IMR-90 (cell line): ENCODE measurements around the gene RAB38. TPM values are rescaled to one million over a fixed set of nuclear protein-coding genes. Genes with fewer than 3 reads are reported as not detected.
A peak's percentile ranks its signal among the peaks of the same experiment; 100 is the strongest.

Experiments
- ATAC-seq: fragments of 200-7000 bp; cut with Tn5 transposase; 2 replicates; pipeline ENCODE4 v1.9.1; 2020; ENCODE audit warnings: low read depth, mild to moderate bottlenecking, moderate library complexity
- BruUV-seq: library from RNA; stranded (reverse); fragments of 400-500 nt; replicated peaks from 2 replicates; lab custom pipeline; 2021; lab: Mats Ljungman, UMichigan
- CTCF ChIA-PET: fragments of 300-600 bp; formaldehyde crosslinking; extraction: SDS; loops from one replicate; lab custom pipeline; 2021; ENCODE audit warnings: antibody characterized with exemption; lab: Yijun Ruan, JAX
- POLR2A ChIA-PET: fragments of 300-600 bp; sonication (Branson Sonifier 250); formaldehyde crosslinking; loops from one replicate; lab custom pipeline; 2022; ENCODE audit warnings: antibody characterized with exemption; ENCODE audit not compliant: unreplicated experiment; lab: Charles Lee
- DNase-seq: peaks from one replicate; pipeline ENCODE4 v3.0.0; 2013
- H2AFZ ChIP-seq: replicated peaks from 2 replicates; pipeline ENCODE3; 2013; ENCODE audit warnings: low read length, mild to moderate bottlenecking; ENCODE audit not compliant: poor library complexity
- H2AK5ac ChIP-seq: 2 replicates; pipeline ENCODE4 v1.6.1; 2013; ENCODE audit warnings: low read depth, low read length, inconsistent platforms
- H2AK9ac ChIP-seq: replicated peaks from 2 replicates; pipeline ENCODE3; 2013; ENCODE audit warnings: mild to moderate bottlenecking, low read depth, low read length, moderate library complexity; ENCODE audit not compliant: poor library complexity
- H2BK120ac ChIP-seq: 2 replicates; pipeline ENCODE4 v1.6.1; 2013; ENCODE audit warnings: low read depth, low read length, inconsistent platforms
- H2BK15ac ChIP-seq: 3 replicates; pipeline ENCODE4 v1.6.1; 2013; ENCODE audit warnings: low read depth, low read length, inconsistent platforms
- H2BK20ac ChIP-seq: 2 replicates; pipeline ENCODE4 v1.6.1; 2013; ENCODE audit warnings: low read depth, mild to moderate bottlenecking, inconsistent platforms, low read length, moderate library complexity
- H2BK5ac ChIP-seq: 2 replicates; pipeline ENCODE4 v1.6.1; 2013; ENCODE audit warnings: mild to moderate bottlenecking, low read depth, low read length, inconsistent platforms; ENCODE audit not compliant: poor library complexity, severe bottlenecking
- H3K14ac ChIP-seq: replicated peaks from 2 replicates; pipeline ENCODE4 v1.6.1; 2013; ENCODE audit warnings: low read depth, low read length, inconsistent platforms
- H3K18ac ChIP-seq: 2 replicates; pipeline ENCODE4 v1.6.1; 2013; ENCODE audit warnings: low read depth, low read length, control low read depth
- H3K23ac ChIP-seq: 2 replicates; pipeline ENCODE4 v1.6.1; 2013; ENCODE audit warnings: low read depth, low read length, inconsistent platforms
- H3K27ac ChIP-seq: 2 replicates; pipeline ENCODE4 v1.5.1; 2013; ENCODE audit warnings: mild to moderate bottlenecking, control low read depth, low read length; ENCODE audit not compliant: insufficient read depth
- H3K27me3 ChIP-seq: 2 replicates; pipeline ENCODE4 v1.6.1; 2013; ENCODE audit warnings: low read length; ENCODE audit not compliant: control insufficient read depth, insufficient read depth
- H3K36me3 ChIP-seq: 2 replicates; pipeline ENCODE4 v1.6.1; 2013; ENCODE audit warnings: low read length, mixed read lengths; ENCODE audit not compliant: control insufficient read depth, insufficient read depth
- H3K4ac ChIP-seq: 2 replicates; pipeline ENCODE4 v1.6.1; 2013; ENCODE audit warnings: low read depth, low read length, inconsistent platforms
- H3K4me1 ChIP-seq: 2 replicates; pipeline ENCODE4 v1.6.1; 2013; ENCODE audit warnings: low read length, mixed read lengths; ENCODE audit not compliant: control insufficient read depth, insufficient read depth
- H3K4me2 ChIP-seq: 2 replicates; pipeline ENCODE4 v1.6.1; 2013; ENCODE audit warnings: low read depth, mild to moderate bottlenecking, control low read depth, low read length, moderate library complexity
- H3K4me3 ChIP-seq: 2 replicates; pipeline ENCODE4 v1.5.1; 2013; ENCODE audit warnings: low read depth, mild to moderate bottlenecking, control low read depth, low read length, moderate library complexity; ENCODE audit not compliant: insufficient read depth
- H3K56ac ChIP-seq: 2 replicates; pipeline ENCODE4 v1.6.1; 2013; ENCODE audit warnings: low read length, inconsistent platforms; ENCODE audit not compliant: insufficient read depth; ENCODE audit errors: extremely low read depth
- H3K79me1 ChIP-seq, 2 experiments: 2 replicates each; pipeline ENCODE4 v1.6.1; 2013; ENCODE audit warnings: low read length in 2 of 2, inconsistent platforms in 1 of 2, low read depth in 1 of 2
- H3K9ac ChIP-seq: 2 replicates; pipeline ENCODE4 v1.6.1; 2013; ENCODE audit warnings: low read depth, low read length, control low read depth
- H3K9me1 ChIP-seq: 2 replicates; pipeline ENCODE4 v1.6.1; 2013; ENCODE audit warnings: low read length, inconsistent platforms; ENCODE audit not compliant: insufficient read depth
- H3K9me3 ChIP-seq: 2 replicates; pipeline ENCODE4 v1.6.1; 2013; ENCODE audit warnings: low read length; ENCODE audit not compliant: control insufficient read depth, insufficient read depth
- H4K20me1 ChIP-seq: 2 replicates; pipeline ENCODE4 v1.6.1; 2013; ENCODE audit warnings: low read length, inconsistent platforms; ENCODE audit not compliant: insufficient read depth
- H4K5ac ChIP-seq: 2 replicates; pipeline ENCODE4 v1.6.1; 2013; ENCODE audit warnings: mild to moderate bottlenecking, low read depth, low read length, control low read depth
- H4K8ac ChIP-seq, 2 experiments: 2 replicates each; pipeline ENCODE4 v1.6.1; 2013; ENCODE audit warnings: low read depth in 2 of 2, low read length in 2 of 2, control low read depth in 1 of 2, inconsistent platforms in 1 of 2
- H4K91ac ChIP-seq: 2 replicates; pipeline ENCODE4 v1.6.1; 2013; ENCODE audit warnings: low read depth, low read length, inconsistent platforms; ENCODE audit not compliant: insufficient read depth
- BHLHE40 ChIP-seq: fragments of 150-350 bp; IDR thresholded peaks from 2 replicates; pipeline ENCODE4 v1.6.1; 2016; ENCODE audit warnings: mild to moderate bottlenecking, low read depth, low read length
- CEBPB ChIP-seq: IDR thresholded peaks from 2 replicates; pipeline ENCODE4 v1.6.1; 2012; ENCODE audit warnings: low read depth, low read length, improper control_type of control experiment
- CHD1 ChIP-seq: IDR thresholded peaks from 2 replicates; pipeline ENCODE4 v1.6.1; 2012; ENCODE audit warnings: low read depth, low read length, improper control_type of control experiment
- CTCF ChIP-seq: conservative IDR thresholded peaks from 2 replicates; pipeline ENCODE4 v1.5.1; 2012; ENCODE audit warnings: mild to moderate bottlenecking, low read depth, low read length, improper control_type of control experiment
- ELK1 ChIP-seq: fragments of 150-350 bp; IDR thresholded peaks from 2 replicates; pipeline ENCODE4 v1.6.1; 2016; ENCODE audit warnings: low read depth, mild to moderate bottlenecking, low read length, moderate library complexity, borderline replicate concordance
- FOS ChIP-seq: fragments of 150-350 bp; IDR thresholded peaks from 2 replicates; pipeline ENCODE4 v1.6.1; 2016; ENCODE audit warnings: low read depth, low read length
- MAFK ChIP-seq: IDR thresholded peaks from 2 replicates; pipeline ENCODE4 v1.6.1; 2012; ENCODE audit warnings: low read depth, low read length, improper control_type of control experiment
- MAZ ChIP-seq: IDR thresholded peaks from 2 replicates; pipeline ENCODE4 v1.6.1; 2012; ENCODE audit warnings: low read depth, mild to moderate bottlenecking, low read length, improper control_type of control experiment, moderate library complexity, borderline replicate concordance
- MXI1 ChIP-seq: IDR thresholded peaks from 2 replicates; pipeline ENCODE4 v1.6.1; 2012; ENCODE audit warnings: low read depth, mild to moderate bottlenecking, low read length, moderate library complexity, borderline replicate concordance
- NFE2L2 ChIP-seq: fragments of 150-350 bp; IDR thresholded peaks from 2 replicates; pipeline ENCODE4 v1.6.1; 2016; ENCODE audit warnings: low read depth, mild to moderate bottlenecking, low read length
- POLR2A ChIP-seq: IDR thresholded peaks from 2 replicates; pipeline ENCODE4 v1.6.1; 2012; ENCODE audit warnings: mild to moderate bottlenecking, low read depth, low read length
- RAD21 ChIP-seq: IDR thresholded peaks from 2 replicates; pipeline ENCODE4 v1.6.1; 2012; ENCODE audit warnings: low read length, improper control_type of control experiment
- RCOR1 ChIP-seq: IDR thresholded peaks from 2 replicates; pipeline ENCODE4 v1.6.1; 2012; ENCODE audit warnings: mild to moderate bottlenecking, low read length, improper control_type of control experiment; ENCODE audit not compliant: insufficient replicate concordance
- RFX5 ChIP-seq: IDR thresholded peaks from 2 replicates; pipeline ENCODE4 v1.8.0; 2012; ENCODE audit warnings: low read depth, mild to moderate bottlenecking, low read length, moderate library complexity
- SMC3 ChIP-seq: fragments of 150-350 bp; IDR thresholded peaks from 2 replicates; pipeline ENCODE4 v1.6.1; 2016; ENCODE audit warnings: low read depth, mild to moderate bottlenecking, antibody characterized with exemption, low read length, moderate library complexity
- USF2 ChIP-seq: fragments of 150-350 bp; IDR thresholded peaks from 2 replicates; pipeline ENCODE4 v1.6.1; 2017; ENCODE audit warnings: mild to moderate bottlenecking, antibody characterized with exemption, low read length, low read depth
- WGBS, 2 experiments: methylation state at CpG; one replicate each; pipeline versions ENCODE4 v1.1.5 to v1.1.7; 2013; ENCODE audit warnings: missing lambda C conversion rate in 2 of 2; ENCODE audit not compliant: insufficient read length in 1 of 2; ENCODE audit errors: extremely low coverage in 2 of 2; 5-methylcytosine and 5-hydroxymethylcytosine counted together
- dilution Hi-C: fragments of 300-500 bp; cut with HindIII; formaldehyde crosslinking; loops from one replicate; pipeline ENCODE4 v1.14.3; 2018; ENCODE audit warnings: low sequenced_read_pairs; ENCODE audit not compliant: unreplicated experiment
- in situ Hi-C: fragments of 300-500 bp; cut with MboI; formaldehyde crosslinking; loops from 3 replicates; pipeline ENCODE4 v1.14.3; 2019; ENCODE audit warnings: low sequenced_read_pairs, inconsistent platforms, mixed read lengths
- intact Hi-C: fragments of 100-400 bp; cut with micrococcal nuclease; formaldehyde crosslinking; loops from 2 replicates; pipeline ENCODE4 v1.10.0; 2022
- polyA plus RNA-seq, 3 experiments: library from polyadenylated mRNA; depleted of rRNA; stranded (reverse); fragments of >200 nt; gene quantifications; 2 replicates each; pipeline ENCODE4 v1.2.3, GENCODE V29; 2012; ENCODE audit warnings: low replicate concordance in 1 of 3
- total RNA-seq: library from RNA; depleted of rRNA; stranded (reverse); fragments of >200 nt; gene quantifications from 2 replicates; pipeline ENCODE4 v1.2.3, GENCODE V29; 2012

Gene RAB38
- total and polyA plus RNA-seq, 2 of the 4 experiments (the other 2 are of a cell fraction) = 5.0 to 6.5 TPM

GRCh38 chr11:88175569-88176075 lies 379 bp upstream of the RAB38 start:
- H3K4me1 ChIP-seq = peaks cover 2% of the 10 kb centered on the region; the same call in 1 of the 2 replicates
- no peak overlapping the region; the same call in 1 of the 2 replicates for H3K23ac ChIP-seq
- H2BK20ac ChIP-seq = no peak overlapping the region
- no peak overlapping the region; the same call in 1 of the 2 replicates for H3K56ac ChIP-seq
- H2BK5ac ChIP-seq = no peak overlapping the region
- no CpG with 5 or more reads among the region's 15 CpGs for WGBS, 2 experiments
- ChIA-PET POLR2A (no interaction called here), CTCF (interaction anchor here (1.1 kb wide), 1 partner anchor 8 kb away, joined by 3 read pairs; no protein-coding TSS in a partner anchor)
- no peak overlapping the region for H3K18ac ChIP-seq
- H3K14ac ChIP-seq = no peak overlapping the region
- H3K36me3 ChIP-seq = no peaks in the 10 kb centered on the region
- no peak overlapping the region for H4K91ac ChIP-seq
- H2AFZ ChIP-seq = peak overlapping the region; percentile 94
- BruUV-seq = no TSS peak
- in situ Hi-C loops (no loop called here), intact Hi-C loops (loop anchor here (5.0 kb wide), 1 partner anchor 367 kb away; no protein-coding TSS in a partner anchor), dilution Hi-C loops (no loop called here)
- H3K4me2 ChIP-seq = peak overlapping the region; percentile 25
- H2BK15ac ChIP-seq = no peak overlapping the region
- ATAC-seq (peak; percentile 40), DNase-seq (peak; percentile 7)
- H3K9ac ChIP-seq = no peak overlapping the region
- H3K9me1 ChIP-seq = 0 out of 2 replicates have a peak, but pooled peaks cover 4% of the 10 kb centered on the region
- no peak overlapping the region for H4K5ac ChIP-seq
- H3K9me3 ChIP-seq = no peaks in the 10 kb centered on the region
- H3K4ac ChIP-seq = no peak overlapping the region; the same call in 1 of the 2 replicates
- H4K8ac ChIP-seq = no peak overlapping the region; a peak in 2 of 4 replicates
- H3K27ac ChIP-seq = no peak overlapping the region
- no peak overlapping the region for H2AK5ac ChIP-seq
- TF ChIP-seq BHLHE40 (no peak), MAFK (no peak), CEBPB (no peak), POLR2A (no peak), RFX5 (no peak), FOS (no peak), CTCF (no peak), CHD1 (no peak), USF2 (no peak), ELK1 (no peak), MAZ (no peak), NFE2L2 (no peak), RCOR1 (no peak), MXI1 (no peak), RAD21 (no peak), SMC3 (no peak)
- H4K20me1 ChIP-seq = no peaks in the 10 kb centered on the region
- no peak overlapping the region for H2AK9ac ChIP-seq
- H3K4me3 ChIP-seq = no peak overlapping the region
- H3K27me3 ChIP-seq = no peaks in the 10 kb centered on the region; the same call in none of the 2 replicates
- no peak overlapping the region for H2BK120ac ChIP-seq
- H3K79me1 ChIP-seq = no peaks in the 10 kb centered on the region
